ENCODE measurements around the gene PBX4.

- TF ChIP-seq POLR2AphosphoS5 (IDR thresholded peaks at IDR 0.05; ENCODE audit: low read depth, low read length) (no peak), POLR2A (IDR thresholded peaks at IDR 0.05; ENCODE audit: low read depth, low read length) (no peak), TAF1 (IDR thresholded peaks at IDR 0.05; ENCODE audit: borderline replicate concordance, low read depth, low read length) (no peak)
These were observed 38.2 kb upstream of the PBX4 start for GRCh38 chr19:19656451-19657396.
